ENCODE results near the gene GSG1. TPM values are rescaled to one million over a fixed set of nuclear protein-coding genes. Genes with fewer than 3 reads are reported as not detected.

GSG1 gene
- total RNA-seq, 1 experiment from 2014 or later = 0.22 TPM

DNA sequence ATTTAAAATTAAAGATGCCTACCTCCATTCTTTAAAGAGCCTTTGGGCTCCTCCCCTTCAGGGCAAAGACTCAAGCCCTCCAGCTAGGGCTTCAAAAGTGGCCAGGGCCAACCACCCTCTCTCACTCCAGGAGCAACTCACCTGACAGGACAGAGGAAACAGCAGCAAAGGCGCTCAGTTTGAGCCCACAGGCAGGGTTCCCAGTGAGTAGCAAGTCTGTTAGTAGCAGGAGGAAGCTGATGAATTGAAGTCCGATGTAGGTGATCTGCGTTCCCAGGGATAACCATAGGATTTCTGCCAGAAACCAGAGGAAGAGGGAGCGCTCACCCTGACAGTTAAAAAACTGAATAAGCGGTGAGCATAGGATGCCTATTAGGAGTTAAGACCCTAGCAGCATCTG lies 15.7 kb downstream of the GSG1 start:
- H4K8ac ChIP-seq (replicated peaks; ENCODE audit: insufficient read length, low read depth, low read length) = no peak overlapping the region
- no CpG with 5 or more reads among the region's 5 CpGs for WGBS (ENCODE audit: extremely low coverage, insufficient read length, low lambda C conversion rate)
- H2BK15ac ChIP-seq (ENCODE audit: low read depth, low read length) = no peak overlapping the region
- H2BK20ac ChIP-seq (ENCODE audit: low read depth, low read length, poor library complexity, severe bottlenecking) = no peak overlapping the region
- H3K18ac ChIP-seq (ENCODE audit: insufficient read length, low read depth, low read length) = peak overlapping the region; percentile 89
- Mint-ChIP-seq H3K27ac (peak overlapping the region; percentile 72 to 100 (median 98)), H3K9me3 (no peaks in the 10 kb centered on the region; a peak in 1 of 5 replicates), H3K4me3 (peak overlapping the region; percentile 34 to 61), H3K36me3 (ENCODE audit: insufficient read depth in 1 of 3, low read depth in 3 of 3) (peaks cover 16 to 28% (median 20%) of the 10 kb centered on the region in 3 experiments), H3K4me1 (peaks cover 57 to 60% of the 10 kb centered on the region in 2 experiments), H3K27me3 (ENCODE audit: low read depth) (no peaks in the 10 kb centered on the region)
- peak overlapping the region; percentile 92 for H3K27ac ChIP-seq (ENCODE audit: insufficient read length, low read depth, low read length)
- H3K56ac ChIP-seq (ENCODE audit: insufficient read length, low read depth, low read length) = no peak overlapping the region
- no peak overlapping the region for H3K9ac ChIP-seq (ENCODE audit: extremely low read depth, insufficient read length, low read length)
- no peak overlapping the region for H2AK5ac ChIP-seq (ENCODE audit: insufficient read length, low read length)
- H3K23me2 ChIP-seq (ENCODE audit: insufficient read length, low read depth, low read length, poor library complexity, severe bottlenecking) = no peaks in the 10 kb centered on the region
- no peaks in the 10 kb centered on the region for H4K20me1 ChIP-seq (ENCODE audit: control insufficient read depth, insufficient read depth, insufficient read length)
- H3K4ac ChIP-seq (ENCODE audit: low read depth, low read length) = no peak overlapping the region; the same call in 1 of the 2 replicates
- no peaks in the 10 kb centered on the region for H3K79me1 ChIP-seq (ENCODE audit: insufficient read depth, low read depth, low read length, poor library complexity, severe bottlenecking)
- peak overlapping the region; percentile 22 for H4K5ac ChIP-seq (ENCODE audit: insufficient read length, low read depth, low read length)
- no peaks in the 10 kb centered on the region for H3K9me3 ChIP-seq (ENCODE audit: control insufficient read depth, low read depth, low read length)
- DNase-seq = peak; percentile 71
- no peak overlapping the region for H2AFZ ChIP-seq (ENCODE audit: low read length)
- TF ChIP-seq CTCF (conservative IDR thresholded peaks at IDR 0.05) = no peak
- no peaks in the 10 kb centered on the region for H3K79me2 ChIP-seq (ENCODE audit: insufficient read depth, low read length)
- H3K4me2 ChIP-seq (ENCODE audit: insufficient read depth, insufficient read length, low read length) = peak overlapping the region; percentile 48
- H2BK120ac ChIP-seq (ENCODE audit: low read depth, low read length, poor library complexity, severe bottlenecking) = no peak overlapping the region
- H2BK12ac ChIP-seq (ENCODE audit: insufficient read length, low read depth, low read length) = no peak overlapping the region
- no peaks in the 10 kb centered on the region for H3K27me3 ChIP-seq (ENCODE audit: insufficient read depth, low read length)
- H2BK5ac ChIP-seq (ENCODE audit: insufficient read length, low read length) = no peak overlapping the region
- H3K4me1 ChIP-seq (ENCODE audit: insufficient read depth, low read length) = peaks cover 21% of the 10 kb centered on the region
- peak overlapping the region; percentile 23 for H3T11ph ChIP-seq (ENCODE audit: low read length)
- H4K91ac ChIP-seq (ENCODE audit: insufficient read length, low read depth, low read length) = no peak overlapping the region
- no peak overlapping the region for H3K23ac ChIP-seq (ENCODE audit: insufficient read length, low read depth, low read length)
- H3K14ac ChIP-seq (ENCODE audit: insufficient read depth, low read length) = peak overlapping the region; percentile 87; the same call in 1 of the 2 replicates
